GM19035 (cell line): ENCODE data around the gene SERPINB7.

ENCODE experiments used
- ATAC-seq: cut with Tn5 transposase; IDR thresholded peaks from one replicate; pipeline ENCODE4 v1.9.1; 2021; ENCODE audit not compliant: unreplicated experiment

The SERPINB7 gene

DNA sequence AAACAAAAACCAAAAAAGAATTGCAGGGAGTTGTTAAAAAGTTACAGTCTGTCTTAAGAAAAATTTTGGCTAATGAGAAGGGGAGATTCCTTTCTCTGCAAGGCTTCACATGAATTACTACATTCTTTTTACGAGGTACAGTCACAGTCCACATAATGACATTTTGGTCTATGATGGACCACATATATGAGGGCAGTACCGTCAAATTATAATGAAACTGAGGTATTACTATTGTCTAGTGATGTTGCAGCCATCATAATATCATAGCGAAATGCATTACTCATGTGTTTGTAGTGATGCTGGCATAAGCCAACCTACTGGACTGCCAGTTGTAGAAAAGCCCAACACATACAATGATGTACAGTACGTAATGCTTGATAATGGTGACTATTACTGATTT lies 12.5 kb downstream of the SERPINB7 start:
- ATAC-seq = no peak

GRCh38 chr18:63788447-63789096 lies 13.4 kb downstream of the SERPINB7 start:
- no peak for ATAC-seq

DNA sequence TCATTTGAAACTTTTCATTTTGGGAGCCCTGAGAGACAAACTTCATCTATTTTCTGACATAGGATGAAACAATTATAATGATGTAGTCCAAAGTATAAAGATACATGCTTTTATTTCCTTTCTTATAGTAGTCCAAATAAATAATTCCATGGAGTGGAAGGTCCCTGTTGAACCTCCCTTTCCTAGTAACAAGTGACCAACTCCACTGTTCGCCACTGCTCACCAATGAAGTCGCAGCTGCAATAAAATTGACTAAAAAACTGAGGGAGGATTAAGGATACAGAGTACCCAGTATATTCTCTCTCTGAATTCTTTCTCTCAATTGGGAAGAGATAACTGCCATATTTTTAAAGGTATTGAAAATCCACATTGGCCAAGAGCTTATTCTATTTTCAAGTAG lies 14.1 kb downstream of the SERPINB7 start:
- ATAC-seq = no peak

DNA sequence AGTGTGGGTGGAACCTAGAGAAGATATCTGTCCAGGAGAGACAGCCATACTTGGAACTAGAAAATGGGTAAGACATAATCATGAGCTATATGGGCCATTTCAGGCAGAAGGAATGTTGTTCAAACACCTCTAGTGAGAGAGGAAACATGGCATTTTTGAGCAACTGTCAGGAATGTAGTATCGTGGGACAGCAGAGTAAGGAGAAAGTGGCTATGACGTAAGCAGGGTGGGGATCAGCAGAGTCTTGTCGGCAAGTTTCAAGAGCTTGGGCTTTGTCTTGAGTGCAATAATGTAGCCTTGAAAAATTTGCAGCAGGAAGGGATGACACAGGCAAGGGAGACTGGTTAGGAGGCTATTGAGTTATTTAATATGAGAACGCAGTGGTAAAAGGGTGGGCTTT lies 20.4 kb downstream of the SERPINB7 start:
- no peak for ATAC-seq

GRCh38 chr18:63799189-63799588 lies 24.0 kb downstream of the SERPINB7 start:
- no peak for ATAC-seq

DNA sequence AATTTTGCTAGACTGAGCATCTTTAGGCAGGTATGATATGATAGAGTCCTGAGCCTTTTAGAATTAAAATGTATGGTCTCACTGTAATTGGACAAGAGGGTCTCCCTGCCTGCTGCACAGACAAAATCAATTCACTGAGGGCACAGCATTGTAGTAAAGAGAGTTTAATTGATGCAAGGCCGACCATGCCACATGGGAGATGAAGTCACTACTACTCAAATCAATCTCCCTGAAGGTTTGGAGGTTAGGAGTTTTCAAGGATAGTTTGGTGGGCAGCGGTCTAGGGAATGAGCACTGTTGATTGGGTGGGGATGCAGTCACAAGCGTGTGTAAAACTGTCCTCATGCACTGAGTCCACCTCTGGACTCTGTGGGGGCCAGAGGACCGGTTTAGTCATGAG lies 26.1 kb downstream of the SERPINB7 start:
- no peak for ATAC-seq

- no peak for ATAC-seq
Measured at GRCh38 chr18:63808125-63808524, 32.9 kb downstream of the SERPINB7 start.

DNA sequence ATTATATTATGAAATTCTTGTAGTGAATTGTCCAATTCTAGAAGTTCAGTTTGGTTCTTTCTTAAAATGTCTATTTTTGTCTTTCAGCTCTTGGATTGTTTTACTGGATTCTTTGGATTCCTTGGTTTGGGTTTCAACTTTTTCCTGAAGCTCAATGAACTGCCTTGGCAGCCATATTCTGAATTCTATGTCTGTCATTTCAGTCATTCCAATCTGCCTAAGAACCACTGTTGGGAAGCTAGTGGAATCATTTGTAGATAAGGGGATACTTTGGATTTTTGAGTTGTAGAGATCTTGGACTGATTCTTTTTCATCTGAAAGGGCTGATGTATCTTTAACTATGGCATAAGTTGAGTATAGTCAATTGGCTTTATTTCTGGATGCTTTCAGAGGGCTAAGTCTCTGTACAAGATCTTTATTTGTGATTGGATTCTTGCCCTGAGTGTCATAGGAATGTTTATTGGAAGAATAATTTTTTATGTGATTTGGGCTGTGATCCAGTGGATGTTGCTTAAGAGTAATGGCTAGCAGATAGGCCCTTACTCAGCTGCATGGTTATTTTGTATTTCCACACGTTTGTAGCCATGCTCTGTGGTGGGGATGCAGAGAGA lies 42.3 kb downstream of the SERPINB7 start:
- no peak for ATAC-seq

DNA sequence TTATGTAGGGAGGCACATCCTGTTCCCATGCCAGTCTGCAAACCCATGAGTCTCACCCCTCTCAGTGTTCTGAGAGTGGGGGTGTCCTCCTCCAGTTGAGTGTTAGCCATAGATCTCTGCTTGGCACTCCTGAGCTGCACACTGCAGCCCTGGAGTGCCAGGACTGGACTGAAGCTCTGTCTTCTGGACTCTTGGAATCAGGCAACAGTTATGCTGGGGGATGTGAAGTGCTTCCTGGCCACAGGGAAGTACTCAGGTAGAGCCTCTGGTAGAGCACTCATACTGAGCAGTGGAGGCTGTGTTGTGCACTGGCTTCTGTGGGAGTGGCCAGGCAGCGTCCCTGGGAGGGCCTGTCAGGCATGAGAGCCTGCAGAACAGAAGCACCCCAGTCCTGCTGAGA lies 43.0 kb downstream of the SERPINB7 start:
- no peak for ATAC-seq

DNA sequence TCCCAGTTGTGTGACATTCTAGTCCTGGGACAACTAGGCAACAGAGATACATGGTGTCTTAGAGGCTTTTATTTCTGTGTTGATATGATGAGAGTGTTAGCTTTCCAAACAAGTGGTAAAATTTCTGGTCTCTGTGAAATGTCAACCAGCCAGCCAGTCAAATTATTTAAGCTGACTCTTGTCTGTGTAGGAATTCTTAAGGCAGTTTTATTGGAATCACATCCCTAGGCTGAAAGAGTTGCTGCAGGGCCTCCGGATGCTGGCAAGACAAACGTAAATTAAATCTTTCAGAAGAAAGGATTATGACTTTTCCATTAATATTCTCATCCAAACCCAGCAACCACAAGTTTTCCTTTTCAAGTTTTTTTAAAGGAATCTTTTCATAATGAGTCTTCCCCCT lies 44.6 kb downstream of the SERPINB7 start:
- no peak for ATAC-seq

DNA sequence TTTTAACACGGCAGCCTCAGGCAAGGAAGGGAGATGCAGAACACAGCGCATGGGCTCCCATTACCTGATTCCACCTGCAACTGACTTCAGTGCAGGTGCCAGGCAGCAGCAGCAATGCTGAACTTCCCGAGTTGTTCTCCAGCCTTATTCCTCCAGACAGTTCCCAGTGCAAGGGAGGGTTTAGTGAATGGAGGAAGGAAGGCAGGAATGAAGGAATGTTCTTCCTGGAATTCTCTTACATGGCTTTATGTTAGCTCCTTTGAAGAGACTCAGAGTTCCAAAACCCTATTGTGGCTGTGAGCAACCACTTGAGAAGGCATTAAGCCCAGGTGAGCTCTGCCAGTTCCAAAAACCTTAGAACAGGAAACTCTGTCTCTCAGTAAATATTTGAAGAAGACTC lies 45.5 kb downstream of the SERPINB7 start:
- ATAC-seq = no peak

GRCh38 chr18:63823516-63824219 lies 48.5 kb downstream of the SERPINB7 start:
- ATAC-seq = no peak

- no peak for ATAC-seq
Measured at GRCh38 chr18:63824220-63824525, 49.0 kb downstream of the SERPINB7 start.

DNA sequence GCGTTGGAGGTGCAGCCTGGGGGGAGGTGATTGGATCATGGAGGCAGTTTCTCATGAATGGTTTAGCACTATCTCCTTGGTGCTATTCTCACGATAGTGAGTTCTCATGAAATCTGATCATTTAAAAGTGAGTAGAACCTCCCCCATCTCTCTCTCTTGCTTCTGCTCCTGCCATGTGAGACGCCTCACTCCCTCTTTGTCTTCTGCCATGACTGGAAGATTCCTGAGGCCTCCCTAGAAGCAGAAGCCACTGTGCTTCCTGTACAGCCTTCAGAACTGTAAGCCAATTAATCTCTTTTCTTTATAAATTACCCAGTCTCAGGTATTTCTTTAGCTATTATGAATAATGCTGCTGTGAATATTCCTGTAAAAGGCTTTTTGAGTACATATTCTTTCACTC lies 52.9 kb downstream of the SERPINB7 start:
- ATAC-seq = no peak

DNA sequence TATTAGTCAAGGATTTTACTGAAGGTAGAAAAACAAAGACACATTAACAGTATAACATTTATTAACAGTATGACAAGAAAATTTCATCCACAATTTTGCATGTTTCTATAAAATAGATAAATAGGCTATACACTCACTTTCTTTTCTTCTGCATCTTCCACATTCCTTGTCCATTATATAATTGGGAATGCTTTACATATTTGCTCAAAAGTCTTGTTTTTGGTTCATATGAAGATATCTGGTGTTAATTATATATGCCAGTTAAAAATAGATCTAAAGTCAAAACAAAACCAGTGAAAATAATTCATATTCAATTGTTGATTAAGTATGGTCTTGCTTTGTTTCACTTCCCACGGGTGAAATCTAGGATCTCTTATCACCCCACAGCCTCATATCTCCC lies 53.4 kb downstream of the SERPINB7 start:
- ATAC-seq = no peak

DNA sequence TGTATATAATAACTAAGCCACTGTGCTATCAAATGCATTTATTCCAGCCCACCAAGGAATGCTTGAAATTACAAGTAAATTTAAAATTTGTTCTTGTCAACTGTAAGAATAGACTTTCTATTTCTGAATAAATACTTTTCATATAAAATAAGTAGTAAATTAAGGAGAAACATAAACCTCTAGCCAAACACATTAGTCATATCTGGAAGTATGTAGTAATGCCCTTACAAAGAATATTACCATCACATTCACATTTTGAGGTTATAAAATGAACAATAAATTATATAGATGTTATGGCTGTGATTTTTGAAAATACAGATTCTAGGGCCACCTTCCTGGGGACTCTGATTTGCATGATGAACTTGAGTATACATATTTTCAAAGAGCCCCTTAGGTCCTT lies 54.7 kb downstream of the SERPINB7 start:
- ATAC-seq = no peak

- peak; percentile 91 for ATAC-seq
Measured at GRCh38 chr18:63831080-63831788, 56.0 kb downstream of the SERPINB7 start.

DNA sequence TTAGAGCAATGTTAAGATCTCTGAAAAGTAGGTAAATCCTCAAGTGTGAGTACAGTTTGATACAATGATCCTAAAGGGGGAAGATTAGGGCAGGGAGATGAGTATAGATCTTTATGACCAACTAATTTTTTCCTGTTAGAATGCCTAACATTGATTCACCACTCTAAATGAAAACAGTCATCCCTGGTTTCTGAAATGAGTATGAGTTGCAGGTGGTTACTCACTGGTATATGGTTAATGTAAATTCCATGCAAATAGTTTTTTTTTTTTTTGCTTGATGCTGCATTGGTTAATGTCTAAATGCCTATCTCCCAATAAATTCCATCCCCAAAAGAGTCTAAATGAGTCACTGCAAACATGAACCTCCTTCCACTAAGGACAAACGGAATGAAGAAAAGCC lies 57.3 kb downstream of the SERPINB7 start:
- peak; percentile 58 for ATAC-seq

- ATAC-seq = no peak
Measured at GRCh38 chr18:63834471-63835113, 59.4 kb downstream of the SERPINB7 start.

- ATAC-seq = no peak
Measured at GRCh38 chr18:63836456-63836855, 61.2 kb downstream of the SERPINB7 start.

DNA sequence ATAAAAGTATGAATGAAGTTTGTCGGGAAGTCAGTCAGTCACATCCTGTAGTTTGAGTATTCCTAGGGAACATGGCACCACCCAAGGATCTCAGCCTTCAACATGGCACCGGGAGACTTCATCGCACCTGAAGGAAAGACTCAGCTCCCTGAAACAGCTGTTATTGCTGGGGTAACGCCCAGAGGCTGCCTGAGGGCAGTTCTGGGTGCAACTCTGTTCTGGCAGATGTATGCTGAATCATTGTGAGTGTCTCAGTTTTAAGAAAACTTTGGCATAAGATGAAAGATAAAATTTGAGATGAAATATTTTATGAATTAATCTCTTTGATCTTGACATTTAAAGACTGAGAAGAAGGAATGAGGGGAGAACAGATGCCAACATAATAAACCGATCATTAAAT lies 62.4 kb downstream of the SERPINB7 start:
- ATAC-seq = no peak

DNA sequence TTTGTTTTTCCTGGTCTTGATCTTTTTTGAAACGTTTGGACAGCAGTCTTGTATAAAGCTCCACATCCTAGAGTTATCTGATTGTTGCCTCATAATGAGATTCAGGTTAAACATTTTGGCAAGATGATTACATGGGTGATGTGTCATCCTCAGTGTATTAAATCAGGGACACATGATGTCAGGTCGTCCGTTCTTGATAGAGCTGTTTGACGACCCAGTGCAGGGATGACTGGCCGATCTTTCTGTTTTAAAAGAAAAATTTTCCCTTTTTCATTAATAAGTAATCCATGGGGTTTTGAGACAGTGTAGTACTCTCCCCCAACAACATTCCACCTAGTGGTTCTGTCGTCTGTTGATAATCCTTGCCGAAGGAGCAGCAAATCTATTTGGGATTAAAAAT lies 67.8 kb downstream of the SERPINB7 start:
- ATAC-seq = no peak
